WTC11 (cell line): Measurements from ENCODE around the gene SAYSD1. TPM values are rescaled to one million over a fixed set of nuclear protein-coding genes. Genes with fewer than 3 reads are reported as not detected.

Source experiments
- ATAC-seq: fragments of 200-7000 bp; cut with Tn5 transposase; 2 replicates; pipeline ENCODE4 v1.10.0; 2021; ENCODE audit warnings: mild to moderate bottlenecking, moderate library complexity
- CTCF ChIA-PET: fragments of 300-600 bp; sonication (Branson Sonifier 250); formaldehyde crosslinking; loops from one replicate; lab custom pipeline; 2021; ENCODE audit warnings: antibody characterized with exemption; lab: Charles Lee
- POLR2A ChIA-PET: fragments of 350-600 bp; sonication (Branson Sonifier 250); formaldehyde crosslinking; loops from one replicate; lab custom pipeline; 2021; ENCODE audit warnings: antibody characterized with exemption; lab: Charles Lee
- DNase-seq: peaks from one replicate; pipeline ENCODE4 v3.0.0; 2021; ENCODE audit warnings: low spot score
- H3K27ac Mint-ChIP-seq: 2 replicates; pipeline ENCODE4 v1.8.0; 2021; ENCODE audit warnings: mixed read lengths
- H3K27me3 Mint-ChIP-seq: 2 replicates; pipeline ENCODE4 v1.8.0; 2021; ENCODE audit warnings: low read depth, mild to moderate bottlenecking, moderate library complexity, mixed read lengths
- H3K36me3 Mint-ChIP-seq: 2 replicates; pipeline ENCODE4 v1.8.0; 2021; ENCODE audit warnings: mixed read lengths
- H3K4me1 Mint-ChIP-seq: 2 replicates; pipeline ENCODE4 v1.8.0; 2022; ENCODE audit warnings: mixed read lengths
- H3K4me3 Mint-ChIP-seq: 2 replicates; pipeline ENCODE4 v1.8.0; 2021; ENCODE audit warnings: mild to moderate bottlenecking, moderate library complexity, mixed read lengths
- H3K9me3 Mint-ChIP-seq: 2 replicates; pipeline ENCODE4 v1.8.0; 2021; ENCODE audit warnings: mixed read lengths
- ATF1 ChIP-seq: sonication (generic); formaldehyde crosslinking; IDR thresholded peaks from 2 replicates; pipeline ENCODE4 v1.8.1; 2023; ENCODE audit warnings: mild to moderate bottlenecking, moderate library complexity, missing genetic modification reagents
- CREM ChIP-seq: sonication (generic); formaldehyde crosslinking; IDR thresholded peaks from 2 replicates; pipeline ENCODE4 v1.8.1; 2022; ENCODE audit warnings: mild to moderate bottlenecking, missing genetic modification reagents, moderate library complexity
- E2F4 ChIP-seq: sonication (generic); formaldehyde crosslinking; IDR thresholded peaks from 2 replicates; pipeline ENCODE4 v1.8.1; 2022; ENCODE audit warnings: low read depth, mild to moderate bottlenecking, moderate library complexity, missing genetic modification reagents, borderline replicate concordance
- E2F5 ChIP-seq: sonication (generic); formaldehyde crosslinking; IDR thresholded peaks from 2 replicates; pipeline ENCODE4 v1.8.1; 2022; ENCODE audit warnings: mild to moderate bottlenecking, moderate library complexity, missing genetic modification reagents
- ELF4 ChIP-seq: sonication (generic); formaldehyde crosslinking; IDR thresholded peaks from 2 replicates; pipeline ENCODE4 v1.8.1; 2022; ENCODE audit warnings: low read depth, mild to moderate bottlenecking, moderate library complexity, missing genetic modification reagents
- FOXP4 ChIP-seq: sonication (generic); formaldehyde crosslinking; IDR thresholded peaks from 2 replicates; pipeline ENCODE4 v1.8.0; 2022; ENCODE audit warnings: mild to moderate bottlenecking, missing genetic modification reagents
- GTF2I ChIP-seq: fragments of 250-450 bp; sonication (Bioruptor Pico); conservative IDR thresholded peaks from 2 replicates; pipeline ENCODE4 v1.4.0; 2021; ENCODE audit warnings: mild to moderate bottlenecking
- HMGA2 ChIP-seq: fragments of 250-450 bp; sonication (Bioruptor Pico); IDR thresholded peaks from 2 replicates; pipeline ENCODE4 v1.4.0; 2021; ENCODE audit warnings: mild to moderate bottlenecking, moderate library complexity
- JAZF1 ChIP-seq: fragments of 250-450 bp; sonication (Bioruptor Pico); IDR thresholded peaks from 2 replicates; pipeline ENCODE4 v1.9.0; 2021; ENCODE audit warnings: moderate library complexity, mild to moderate bottlenecking, inconsistent platforms
- KAT7 ChIP-seq: sonication (generic); formaldehyde crosslinking; IDR thresholded peaks from 2 replicates; pipeline ENCODE4 v1.8.1; 2023; ENCODE audit warnings: missing genetic modification reagents, mild to moderate bottlenecking, borderline replicate concordance
- NR1H2 ChIP-seq: sonication (generic); formaldehyde crosslinking; IDR thresholded peaks from 2 replicates; pipeline ENCODE4 v1.9.0; 2021; ENCODE audit warnings: mild to moderate bottlenecking, moderate library complexity, missing genetic modification reagents
- NR3C1 ChIP-seq: sonication (generic); formaldehyde crosslinking; conservative IDR thresholded peaks from 2 replicates; pipeline ENCODE4 v1.8.1; 2023; ENCODE audit warnings: low read depth, mild to moderate bottlenecking, missing genetic modification reagents
- RELA ChIP-seq: sonication (generic); formaldehyde crosslinking; IDR thresholded peaks from 2 replicates; pipeline ENCODE4 v1.8.1; 2022; ENCODE audit warnings: missing genetic modification reagents, mild to moderate bottlenecking, borderline replicate concordance
- RORB ChIP-seq: fragments of 250-450 bp; sonication (Bioruptor Pico); IDR thresholded peaks from 2 replicates; pipeline ENCODE4 v1.9.0; 2021; ENCODE audit warnings: mild to moderate bottlenecking
- ZNF396 ChIP-seq: fragments of 250-450 bp; sonication (Bioruptor Pico); IDR thresholded peaks from 2 replicates; pipeline ENCODE4 v1.8.0; 2021; ENCODE audit warnings: mild to moderate bottlenecking, moderate library complexity, borderline replicate concordance
- ZNF512 ChIP-seq: sonication (generic); formaldehyde crosslinking; IDR thresholded peaks from 2 replicates; pipeline ENCODE4 v1.8.1; 2022; ENCODE audit warnings: missing genetic modification reagents, borderline replicate concordance
- total RNA-seq: library from RNA; stranded (reverse); gene quantifications from 3 replicates; pipeline ENCODE4 v1.2.3, GENCODE V29; 2021
- TF ChIP-seq, protein P1 (sequence below): sonication (generic); formaldehyde crosslinking; IDR thresholded peaks from 2 replicates; pipeline ENCODE4 v1.8.0; 2023; ENCODE audit warnings: missing genetic modification reagents, mild to moderate bottlenecking, borderline replicate concordance

Gene SAYSD1
- total RNA-seq, 1 experiment from 2014 or later, result 7.4 TPM

GRCh38 chr6:39058471-39059147, 56.4 kb downstream of the SAYSD1 start (continued):
- TF ChIP-seq NR1H2 (CRISPR knock-in tag) (no peak), RELA (CRISPR knock-in tag) (no peak)
- TF ChIP-seq, protein P1, sequence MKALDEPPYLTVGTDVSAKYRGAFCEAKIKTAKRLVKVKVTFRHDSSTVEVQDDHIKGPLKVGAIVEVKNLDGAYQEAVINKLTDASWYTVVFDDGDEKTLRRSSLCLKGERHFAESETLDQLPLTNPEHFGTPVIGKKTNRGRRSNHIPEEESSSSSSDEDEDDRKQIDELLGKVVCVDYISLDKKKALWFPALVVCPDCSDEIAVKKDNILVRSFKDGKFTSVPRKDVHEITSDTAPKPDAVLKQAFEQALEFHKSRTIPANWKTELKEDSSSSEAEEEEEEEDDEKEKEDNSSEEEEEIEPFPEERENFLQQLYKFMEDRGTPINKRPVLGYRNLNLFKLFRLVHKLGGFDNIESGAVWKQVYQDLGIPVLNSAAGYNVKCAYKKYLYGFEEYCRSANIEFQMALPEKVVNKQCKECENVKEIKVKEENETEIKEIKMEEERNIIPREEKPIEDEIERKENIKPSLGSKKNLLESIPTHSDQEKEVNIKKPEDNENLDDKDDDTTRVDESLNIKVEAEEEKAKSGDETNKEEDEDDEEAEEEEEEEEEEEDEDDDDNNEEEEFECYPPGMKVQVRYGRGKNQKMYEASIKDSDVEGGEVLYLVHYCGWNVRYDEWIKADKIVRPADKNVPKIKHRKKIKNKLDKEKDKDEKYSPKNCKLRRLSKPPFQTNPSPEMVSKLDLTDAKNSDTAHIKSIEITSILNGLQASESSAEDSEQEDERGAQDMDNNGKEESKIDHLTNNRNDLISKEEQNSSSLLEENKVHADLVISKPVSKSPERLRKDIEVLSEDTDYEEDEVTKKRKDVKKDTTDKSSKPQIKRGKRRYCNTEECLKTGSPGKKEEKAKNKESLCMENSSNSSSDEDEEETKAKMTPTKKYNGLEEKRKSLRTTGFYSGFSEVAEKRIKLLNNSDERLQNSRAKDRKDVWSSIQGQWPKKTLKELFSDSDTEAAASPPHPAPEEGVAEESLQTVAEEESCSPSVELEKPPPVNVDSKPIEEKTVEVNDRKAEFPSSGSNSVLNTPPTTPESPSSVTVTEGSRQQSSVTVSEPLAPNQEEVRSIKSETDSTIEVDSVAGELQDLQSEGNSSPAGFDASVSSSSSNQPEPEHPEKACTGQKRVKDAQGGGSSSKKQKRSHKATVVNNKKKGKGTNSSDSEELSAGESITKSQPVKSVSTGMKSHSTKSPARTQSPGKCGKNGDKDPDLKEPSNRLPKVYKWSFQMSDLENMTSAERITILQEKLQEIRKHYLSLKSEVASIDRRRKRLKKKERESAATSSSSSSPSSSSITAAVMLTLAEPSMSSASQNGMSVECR, result no peak

- POLR2A ChIA-PET, result no interaction called here
- Mint-ChIP-seq H3K27ac (no peak overlapping the region), H3K4me3 (no peak overlapping the region), H3K27me3 (peaks cover 3% of the 10 kb centered on the region; the same call in 1 of the 2 replicates), H3K4me1 (peaks cover 13% of the 10 kb centered on the region), H3K9me3 (no peaks in the 10 kb centered on the region), H3K36me3 (no peaks in the 10 kb centered on the region)
- CTCF ChIA-PET, result no interaction called here
- ATAC-seq (no peak), DNase-seq (no peak)
- TF ChIP-seq JAZF1 (CRISPR knock-in tag) (no peak), NR1H2 (CRISPR knock-in tag) (no peak), CREM (CRISPR knock-in tag) (no peak)
Measured at GRCh38 chr6:39057251-39058155, 57.5 kb downstream of the SAYSD1 start.

DNA sequence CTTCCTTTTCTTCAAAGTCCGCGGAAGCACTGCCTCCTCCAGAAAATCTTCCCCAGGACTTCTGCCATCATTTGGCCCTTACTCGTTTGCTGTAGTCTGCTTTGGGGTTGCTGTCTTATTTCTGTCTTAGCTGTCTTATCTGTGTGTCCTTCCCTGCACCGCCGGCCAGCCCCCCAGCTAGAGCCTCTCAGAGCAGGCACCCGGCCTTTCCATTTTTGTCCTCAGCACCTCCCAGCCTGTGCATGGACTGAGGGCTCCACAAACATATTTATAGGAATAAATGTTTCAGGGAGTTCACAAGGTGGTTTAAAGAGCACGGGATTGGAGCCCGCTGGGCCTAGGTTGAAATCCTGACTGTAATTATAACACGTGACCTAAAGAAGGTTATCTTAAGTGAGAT, 58.3 kb downstream of the SAYSD1 start:
- Mint-ChIP-seq H3K9me3 (no peaks in the 10 kb centered on the region), H3K27me3 (peaks cover 3% of the 10 kb centered on the region; the same call in 1 of the 2 replicates), H3K4me3 (no peak overlapping the region), H3K27ac (no peak overlapping the region)
- TF ChIP-seq ZNF512 (CRISPR knock-in tag) (no peak), E2F5 (CRISPR knock-in tag) (no peak), NR3C1 (CRISPR knock-in tag) (no peak)
- TF ChIP-seq, all 79 proteins: peak for 0
- CTCF ChIA-PET, result interaction anchor here (1.0 kb wide), 1 partner anchor 32 kb away, joined by 4 read pairs; no protein-coding TSS in a partner anchor
- ATAC-seq (no peak), DNase-seq (no peak)
- POLR2A ChIA-PET, result no interaction called here
- Mint-ChIP-seq H3K36me3 (no peaks in the 10 kb centered on the region), H3K4me1 (peaks cover 13% of the 10 kb centered on the region)

- CTCF ChIA-PET, result interaction anchor here (0.7 to 2.9 kb wide), 4 partner anchors 32 to 134 kb away, joined by 3 to 14 read pairs (median 4); no protein-coding TSS in a partner anchor
- no peaks in the 10 kb centered on the region for H3K9me3 Mint-ChIP-seq
- H3K27ac Mint-ChIP-seq, result no peak overlapping the region
- TF ChIP-seq HMGA2 (no peak), RORB (no peak), GTF2I (CRISPR knock-in tag) (no peak), KAT7 (CRISPR knock-in tag) (no peak), ZNF396 (CRISPR knock-in tag) (no peak), ATF1 (CRISPR knock-in tag) (no peak), ELF4 (CRISPR knock-in tag) (no peak), E2F4 (CRISPR knock-in tag) (no peak), FOXP4 (CRISPR knock-in tag) (no peak)
Measured at GRCh38 chr6:39056191-39056590, 58.8 kb downstream of the SAYSD1 start.

More at GRCh38 chr6:39056191-39056590, 58.8 kb downstream of the SAYSD1 start:
- ATAC-seq, result no peak
- Mint-ChIP-seq H3K36me3 (no peaks in the 10 kb centered on the region), H3K4me3 (no peak overlapping the region), H3K27me3 (peaks cover 4% of the 10 kb centered on the region; the same call in 1 of the 2 replicates), H3K4me1 (peaks cover 13% of the 10 kb centered on the region)
- POLR2A ChIA-PET, result no interaction called here
- no peak for DNase-seq
